GM12878 (cell line): ENCODE measurements around the gene PACS2. TPM values are rescaled to one million over a fixed set of nuclear protein-coding genes. Genes with fewer than 3 reads are reported as not detected.

Experiments
- ASH2L ChIP-seq: fragments of 300-600, 200-600 bp; sonication (generic); IDR thresholded peaks from 2 replicates; pipeline ENCODE4 v1.6.1; 2017; ENCODE audit warnings: low read depth, mild to moderate bottlenecking, borderline replicate concordance
- BHLHE40 ChIP-seq, 2 experiments: fragments of 450-650 bp in 1 of 2; IDR thresholded peaks; 2 replicates each; pipeline ENCODE4 v1.6.1; 2011 to 2017; ENCODE audit warnings: low read depth in 2 of 2, borderline replicate concordance in 1 of 2, improper control_type of control experiment in 1 of 2, low read length in 1 of 2, mild to moderate bottlenecking in 1 of 2
- ESRRA ChIP-seq: IDR thresholded peaks from 2 replicates; pipeline ENCODE4 v1.6.1; 2012; ENCODE audit warnings: mild to moderate bottlenecking, low read length, improper control_type of control experiment
- PAX5 ChIP-seq: IDR thresholded peaks from 2 replicates; pipeline ENCODE4 v1.6.1; 2011; ENCODE audit warnings: low read depth, low read length, borderline replicate concordance
- RBBP5 ChIP-seq: fragments of 200-600 bp; sonication (generic); conservative IDR thresholded peaks from 2 replicates; pipeline ENCODE4 v1.6.1; 2016
- RCOR1 ChIP-seq: conservative IDR thresholded peaks from 2 replicates; pipeline ENCODE4 v1.6.1; 2012; ENCODE audit warnings: low read depth, low read length, improper control_type of control experiment
- SIX5 ChIP-seq: IDR thresholded peaks from 2 replicates; pipeline ENCODE4 v1.6.1; 2011; ENCODE audit warnings: mild to moderate bottlenecking, low read depth, low read length, moderate library complexity; ENCODE audit not compliant: severe bottlenecking
- SMARCA5 ChIP-seq: fragments of 450-650 bp; IDR thresholded peaks from 2 replicates; pipeline ENCODE4 v1.6.1; 2017; ENCODE audit warnings: mild to moderate bottlenecking
- SUPT20H ChIP-seq: IDR thresholded peaks from 2 replicates; pipeline ENCODE4 v1.6.1; 2011; ENCODE audit warnings: low read depth, mild to moderate bottlenecking, low read length, moderate library complexity, borderline replicate concordance; ENCODE audit not compliant: control insufficient read depth
- TAF1 ChIP-seq: IDR thresholded peaks from 2 replicates; pipeline ENCODE4 v1.6.1; 2011; ENCODE audit warnings: mild to moderate bottlenecking, low read depth, low read length, borderline replicate concordance
- YBX1 ChIP-seq: fragments of 450-650 bp; IDR thresholded peaks from 2 replicates; pipeline ENCODE4 v1.6.1; 2016; ENCODE audit warnings: antibody characterized with exemption
- ZNF24 ChIP-seq: fragments of 450-650 bp; IDR thresholded peaks from 2 replicates; pipeline ENCODE4 v1.6.1; 2017; ENCODE audit warnings: antibody characterized with exemption, mild to moderate bottlenecking
- polyA plus RNA-seq, 11 experiments: library from polyadenylated mRNA; depleted of rRNA in 4 of 11; unstranded in 6 of 11; stranded (reverse) in 5 of 11; fragments of >200 nt; fragmentation: Nextera tagmentation in 4 of 11; fragmentation: Illumina TruSeq in 1 of 11; extraction: Ambion mirVana in 4 of 11; extraction: Trizol in 1 of 11; gene quantifications; 1 replicate in 1 of 11; 2 replicates in 10 of 11; pipeline versions ENCODE4 v1.2.1 to v1.2.3, GENCODE V29; 2011 to 2016; ENCODE audit warnings: inconsistent platforms in 2 of 11, missing spikeins in 2 of 11, low read depth in 1 of 11
- total RNA-seq, 4 experiments: library from RNA; depleted of rRNA in 3 of 4; stranded (reverse); fragments of >200 nt in 3 of 4; fragmentation: Illumina TruSeq in 1 of 4; extraction: Trizol in 1 of 4; gene quantifications; 2 replicates each; pipeline versions ENCODE4 v1.2.1 to v1.2.3, GENCODE V29; 2013 to 2021
- TF ChIP-seq, protein P1 (sequence below): fragments of 450-650 bp; IDR thresholded peaks from 2 replicates; pipeline ENCODE4 v1.6.1; 2016; ENCODE audit warnings: mild to moderate bottlenecking, moderate library complexity, borderline replicate concordance
- TF ChIP-seq, protein P2 (sequence below): fragments of 450-650 bp; IDR thresholded peaks from 2 replicates; pipeline ENCODE4 v1.6.1; 2016; ENCODE audit warnings: mild to moderate bottlenecking
- TF ChIP-seq, protein P3 (sequence below): fragments of 450-650 bp; IDR thresholded peaks from 2 replicates; pipeline ENCODE4 v1.6.1; 2017; ENCODE audit warnings: mild to moderate bottlenecking
- TF ChIP-seq, protein P4 (sequence below): IDR thresholded peaks from 2 replicates; pipeline ENCODE4 v1.6.1; 2012; ENCODE audit warnings: low read length, inconsistent platforms

PACS2 gene
- total and polyA plus RNA-seq, 10 of the 15 experiments (the other 5 are each of a cell fraction or from before 2014, with no cell fraction given) = 0.21 to 37.3 (median 9.4) TPM

GRCh38 chr14:105414456-105415371, 100.2 kb downstream of the PACS2 start (continued):
- TF ChIP-seq, protein P1, sequence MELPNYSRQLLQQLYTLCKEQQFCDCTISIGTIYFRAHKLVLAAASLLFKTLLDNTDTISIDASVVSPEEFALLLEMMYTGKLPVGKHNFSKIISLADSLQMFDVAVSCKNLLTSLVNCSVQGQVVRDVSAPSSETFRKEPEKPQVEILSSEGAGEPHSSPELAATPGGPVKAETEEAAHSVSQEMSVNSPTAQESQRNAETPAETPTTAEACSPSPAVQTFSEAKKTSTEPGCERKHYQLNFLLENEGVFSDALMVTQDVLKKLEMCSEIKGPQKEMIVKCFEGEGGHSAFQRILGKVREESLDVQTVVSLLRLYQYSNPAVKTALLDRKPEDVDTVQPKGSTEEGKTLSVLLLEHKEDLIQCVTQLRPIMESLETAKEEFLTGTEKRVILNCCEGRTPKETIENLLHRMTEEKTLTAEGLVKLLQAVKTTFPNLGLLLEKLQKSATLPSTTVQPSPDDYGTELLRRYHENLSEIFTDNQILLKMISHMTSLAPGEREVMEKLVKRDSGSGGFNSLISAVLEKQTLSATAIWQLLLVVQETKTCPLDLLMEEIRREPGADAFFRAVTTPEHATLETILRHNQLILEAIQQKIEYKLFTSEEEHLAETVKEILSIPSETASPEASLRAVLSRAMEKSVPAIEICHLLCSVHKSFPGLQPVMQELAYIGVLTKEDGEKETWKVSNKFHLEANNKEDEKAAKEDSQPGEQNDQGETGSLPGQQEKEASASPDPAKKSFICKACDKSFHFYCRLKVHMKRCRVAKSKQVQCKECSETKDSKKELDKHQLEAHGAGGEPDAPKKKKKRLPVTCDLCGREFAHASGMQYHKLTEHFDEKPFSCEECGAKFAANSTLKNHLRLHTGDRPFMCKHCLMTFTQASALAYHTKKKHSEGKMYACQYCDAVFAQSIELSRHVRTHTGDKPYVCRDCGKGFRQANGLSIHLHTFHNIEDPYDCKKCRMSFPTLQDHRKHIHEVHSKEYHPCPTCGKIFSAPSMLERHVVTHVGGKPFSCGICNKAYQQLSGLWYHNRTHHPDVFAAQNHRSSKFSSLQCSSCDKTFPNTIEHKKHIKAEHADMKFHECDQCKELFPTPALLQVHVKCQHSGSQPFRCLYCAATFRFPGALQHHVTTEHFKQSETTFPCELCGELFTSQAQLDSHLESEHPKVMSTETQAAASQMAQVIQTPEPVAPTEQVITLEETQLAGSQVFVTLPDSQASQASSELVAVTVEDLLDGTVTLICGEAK = no peak
- TF ChIP-seq SUPT20H = no peak
- TF ChIP-seq SMARCA5 = peak; percentile 80; the same call in 1 of the 2 replicates
- no peak for TF ChIP-seq TAF1
- TF ChIP-seq ASH2L = no peak
- TF ChIP-seq SIX5 = peak; percentile 70
- TF ChIP-seq BHLHE40 (IDR thresholded peaks at IDR 0.05; ENCODE audit: borderline replicate concordance in 1 of 2, low read depth in 2 of 2, low read length in 1 of 2) = peak in 1 of 2 experiments; percentile 52; a peak in 2 of 4 replicates
- no peak for TF ChIP-seq PAX5
- TF ChIP-seq RBBP5 = no peak
- TF ChIP-seq, protein P2, sequence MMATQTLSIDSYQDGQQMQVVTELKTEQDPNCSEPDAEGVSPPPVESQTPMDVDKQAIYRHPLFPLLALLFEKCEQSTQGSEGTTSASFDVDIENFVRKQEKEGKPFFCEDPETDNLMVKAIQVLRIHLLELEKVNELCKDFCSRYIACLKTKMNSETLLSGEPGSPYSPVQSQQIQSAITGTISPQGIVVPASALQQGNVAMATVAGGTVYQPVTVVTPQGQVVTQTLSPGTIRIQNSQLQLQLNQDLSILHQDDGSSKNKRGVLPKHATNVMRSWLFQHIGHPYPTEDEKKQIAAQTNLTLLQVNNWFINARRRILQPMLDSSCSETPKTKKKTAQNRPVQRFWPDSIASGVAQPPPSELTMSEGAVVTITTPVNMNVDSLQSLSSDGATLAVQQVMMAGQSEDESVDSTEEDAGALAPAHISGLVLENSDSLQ = no peak
- TF ChIP-seq, protein P3, sequence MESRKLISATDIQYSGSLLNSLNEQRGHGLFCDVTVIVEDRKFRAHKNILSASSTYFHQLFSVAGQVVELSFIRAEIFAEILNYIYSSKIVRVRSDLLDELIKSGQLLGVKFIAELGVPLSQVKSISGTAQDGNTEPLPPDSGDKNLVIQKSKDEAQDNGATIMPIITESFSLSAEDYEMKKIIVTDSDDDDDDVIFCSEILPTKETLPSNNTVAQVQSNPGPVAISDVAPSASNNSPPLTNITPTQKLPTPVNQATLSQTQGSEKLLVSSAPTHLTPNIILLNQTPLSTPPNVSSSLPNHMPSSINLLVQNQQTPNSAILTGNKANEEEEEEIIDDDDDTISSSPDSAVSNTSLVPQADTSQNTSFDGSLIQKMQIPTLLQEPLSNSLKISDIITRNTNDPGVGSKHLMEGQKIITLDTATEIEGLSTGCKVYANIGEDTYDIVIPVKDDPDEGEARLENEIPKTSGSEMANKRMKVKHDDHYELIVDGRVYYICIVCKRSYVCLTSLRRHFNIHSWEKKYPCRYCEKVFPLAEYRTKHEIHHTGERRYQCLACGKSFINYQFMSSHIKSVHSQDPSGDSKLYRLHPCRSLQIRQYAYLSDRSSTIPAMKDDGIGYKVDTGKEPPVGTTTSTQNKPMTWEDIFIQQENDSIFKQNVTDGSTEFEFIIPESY = no peak
- TF ChIP-seq RCOR1 = no peak
- TF ChIP-seq, protein P4, sequence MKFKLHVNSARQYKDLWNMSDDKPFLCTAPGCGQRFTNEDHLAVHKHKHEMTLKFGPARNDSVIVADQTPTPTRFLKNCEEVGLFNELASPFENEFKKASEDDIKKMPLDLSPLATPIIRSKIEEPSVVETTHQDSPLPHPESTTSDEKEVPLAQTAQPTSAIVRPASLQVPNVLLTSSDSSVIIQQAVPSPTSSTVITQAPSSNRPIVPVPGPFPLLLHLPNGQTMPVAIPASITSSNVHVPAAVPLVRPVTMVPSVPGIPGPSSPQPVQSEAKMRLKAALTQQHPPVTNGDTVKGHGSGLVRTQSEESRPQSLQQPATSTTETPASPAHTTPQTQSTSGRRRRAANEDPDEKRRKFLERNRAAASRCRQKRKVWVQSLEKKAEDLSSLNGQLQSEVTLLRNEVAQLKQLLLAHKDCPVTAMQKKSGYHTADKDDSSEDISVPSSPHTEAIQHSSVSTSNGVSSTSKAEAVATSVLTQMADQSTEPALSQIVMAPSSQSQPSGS = no peak
- TF ChIP-seq ZNF24 = peak; percentile 52; the same call in 1 of the 2 replicates
- no peak for TF ChIP-seq ESRRA
- no peak for TF ChIP-seq YBX1
